Measurements from ENCODE around the gene VTI1A.

VTI1A gene

DNA sequence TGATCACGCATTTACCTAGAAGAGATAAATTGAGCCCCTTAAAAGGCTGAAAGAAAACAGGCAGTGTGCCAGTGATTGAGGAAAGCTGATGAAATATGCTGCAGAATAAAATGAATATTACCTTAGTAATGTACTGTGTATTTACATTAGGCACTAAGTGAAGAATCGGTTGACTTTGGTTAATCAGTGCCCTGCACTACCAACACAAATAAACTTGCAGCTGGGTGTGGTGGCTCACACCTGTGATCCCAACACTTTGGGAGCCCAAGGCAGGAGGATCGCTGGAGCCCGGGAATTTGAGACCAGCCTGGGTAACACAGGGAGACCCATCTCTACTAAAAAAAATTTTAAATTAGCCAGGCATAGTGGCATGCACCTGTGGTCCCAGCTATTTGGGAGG, 354.7 kb downstream of the VTI1A start:
- no peak for DNase-seq (ENCODE audit: low read depth, low spot score)
- H3K4me3 ChIP-seq (ENCODE audit: low read length): no peak overlapping the region

DNA sequence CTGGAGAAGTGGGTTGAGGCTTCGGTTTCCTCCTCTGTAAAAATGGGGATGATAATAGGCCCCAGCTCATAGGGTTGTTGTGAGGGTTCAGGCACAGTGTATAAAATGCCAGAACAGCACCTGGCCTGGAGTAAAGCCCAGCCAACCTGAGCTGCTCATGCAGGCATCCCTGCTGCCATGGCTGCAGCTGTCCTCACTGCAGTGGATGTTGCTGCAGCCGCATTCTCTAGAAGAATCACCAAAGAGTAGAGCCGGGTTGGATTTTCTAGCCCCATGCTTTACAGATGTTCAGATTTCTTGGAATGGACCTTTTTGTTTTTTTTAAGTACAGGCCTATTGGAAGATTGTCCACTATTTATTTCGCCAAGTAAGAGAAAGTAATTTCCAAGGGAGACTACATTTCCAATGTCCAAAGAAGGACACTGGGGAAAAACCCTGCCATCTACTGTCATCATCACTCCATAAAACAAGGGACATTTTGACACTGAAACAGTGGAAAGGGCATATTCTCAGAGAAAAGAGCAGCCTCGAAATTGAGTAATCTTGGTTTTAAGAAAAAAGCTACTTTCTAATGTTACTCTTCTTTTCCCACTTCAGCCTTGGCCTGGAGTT, 355.5 kb downstream of the VTI1A start:
- DNase-seq (ENCODE audit: low read depth, low spot score): no peak
- no peak overlapping the region for H3K4me3 ChIP-seq (ENCODE audit: low read length)

DNA sequence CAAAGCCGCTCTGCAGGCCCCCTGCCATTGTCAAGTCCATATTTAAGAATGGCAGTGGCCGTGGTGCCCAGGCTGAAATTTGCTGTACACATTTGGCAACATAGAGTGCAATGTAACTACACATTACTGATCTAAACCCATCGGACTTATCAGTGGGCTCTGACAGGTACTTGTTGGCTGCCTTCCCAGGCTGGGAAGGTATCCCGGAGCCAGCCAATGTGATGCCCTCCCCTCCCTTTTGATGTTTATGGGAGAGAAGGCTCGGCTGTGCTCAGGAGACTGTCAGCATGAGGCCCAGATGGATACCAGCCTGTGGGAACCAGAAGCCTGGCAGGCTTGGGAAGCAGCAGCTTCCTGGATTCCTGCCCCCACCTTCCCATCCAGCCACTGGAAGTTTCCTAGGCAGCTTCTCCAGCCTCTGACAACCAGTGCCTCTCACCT, 357.0 kb downstream of the VTI1A start:
- no peak overlapping the region for H3K4me3 ChIP-seq (ENCODE audit: low read length)
- no peak for DNase-seq (ENCODE audit: low read depth, low spot score)

DNA sequence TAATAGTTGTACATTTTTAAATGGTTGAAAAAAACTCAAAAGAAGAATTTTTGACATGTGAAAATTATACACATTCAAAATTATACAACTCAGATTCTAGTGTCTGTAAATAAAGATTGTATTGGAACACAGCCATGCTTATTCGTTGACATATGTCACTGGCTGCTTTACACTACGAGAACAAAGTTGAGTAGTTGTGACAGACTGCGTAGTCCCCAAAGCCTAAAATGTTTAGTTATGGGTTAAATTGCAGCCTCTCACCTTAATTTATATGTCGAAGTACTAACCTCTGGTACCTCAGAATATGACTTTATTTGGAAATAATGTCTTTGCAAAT, 358.2 kb downstream of the VTI1A start:
- DNase-seq (ENCODE audit: low read depth, low spot score): no peak
- no peak overlapping the region for H3K4me3 ChIP-seq (ENCODE audit: low read length)

DNA sequence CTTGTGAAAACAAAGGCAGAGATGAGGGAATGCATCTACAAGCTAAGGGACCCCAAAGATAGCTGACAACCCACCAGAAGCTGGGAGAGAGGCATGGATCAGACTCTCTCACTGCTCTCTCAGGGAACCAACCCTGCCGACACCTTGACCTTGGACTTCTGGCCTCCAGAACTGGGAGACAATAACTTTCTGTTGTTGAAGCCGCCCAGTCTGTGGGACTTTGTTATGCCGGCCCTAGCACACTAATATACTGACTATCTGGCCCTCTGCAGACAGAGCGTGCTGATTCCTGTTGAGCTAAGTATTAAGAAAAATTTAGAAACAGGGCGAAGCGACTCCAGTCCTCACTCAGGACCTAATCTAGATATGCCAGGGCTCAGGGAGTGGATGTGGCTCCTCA, 358.7 kb downstream of the VTI1A start:
- DNase-seq (ENCODE audit: low read depth, low spot score): no peak
- H3K4me3 ChIP-seq (ENCODE audit: low read length): no peak overlapping the region

DNA sequence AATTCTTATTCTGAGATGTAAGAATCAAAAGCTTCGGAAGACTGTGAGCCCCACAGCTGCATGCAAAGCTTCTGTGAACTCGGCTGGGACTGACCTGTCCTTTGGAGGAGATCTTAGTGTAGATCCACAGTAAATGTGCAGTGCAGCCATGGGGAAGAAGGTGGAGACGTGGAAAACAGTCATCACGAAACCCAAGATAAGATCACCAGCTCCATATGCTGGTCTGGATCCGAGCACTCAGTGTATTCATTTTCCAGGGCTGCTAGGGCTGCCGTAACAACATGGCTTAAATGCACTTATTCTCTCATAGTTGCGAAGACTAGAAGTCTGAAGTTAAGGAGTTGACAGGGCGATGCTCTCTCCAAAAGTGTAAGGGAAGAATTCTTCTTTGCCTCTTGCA, 360.0 kb downstream of the VTI1A start:
- no peak overlapping the region for H3K4me3 ChIP-seq (ENCODE audit: low read length)
- no peak for DNase-seq (ENCODE audit: low read depth, low spot score)

DNA sequence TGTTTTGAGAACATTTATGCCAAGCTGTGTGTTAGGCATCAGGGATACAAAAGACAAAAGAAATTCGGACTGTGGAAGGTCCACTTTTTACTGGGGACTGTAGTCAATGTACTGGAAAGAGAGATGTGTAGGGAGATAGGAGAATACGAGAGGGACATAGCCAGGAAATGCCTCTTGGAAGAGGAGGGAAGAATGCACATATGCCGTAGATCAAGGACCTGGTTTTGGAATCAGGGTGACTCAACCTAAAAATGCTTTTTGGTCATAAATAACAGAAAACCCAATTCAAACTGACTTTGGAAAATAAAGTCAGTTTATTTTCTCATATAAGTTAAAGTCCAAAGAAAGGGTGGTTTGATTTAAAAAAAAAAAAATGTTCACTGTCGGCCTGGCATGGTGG, 362.7 kb downstream of the VTI1A start:
- no peak for DNase-seq (ENCODE audit: low read depth, low spot score)
- no peak overlapping the region for H3K4me3 ChIP-seq (ENCODE audit: low read length)

DNA sequence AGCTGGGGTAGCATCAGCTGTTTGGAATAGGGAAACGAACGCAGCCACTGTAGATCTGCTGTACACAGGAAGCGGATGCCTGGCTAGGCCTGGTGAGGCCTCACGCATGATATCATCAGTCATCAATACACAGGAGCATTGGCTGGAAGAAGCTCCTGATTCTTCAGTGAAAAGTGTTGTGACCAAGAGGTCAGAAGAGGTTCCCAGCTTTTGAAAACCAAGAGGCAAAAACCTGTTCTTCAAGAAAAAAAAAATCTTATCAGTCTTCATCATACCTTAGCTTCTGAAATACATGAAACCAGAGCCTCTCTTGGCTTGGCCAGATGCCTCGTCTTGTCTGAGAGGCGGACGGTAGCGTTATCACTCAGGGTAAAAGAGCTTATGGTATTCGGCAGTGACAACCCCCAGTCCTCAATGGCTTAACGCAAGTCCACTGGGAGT, 363.7 kb downstream of the VTI1A start:
- no peak overlapping the region for H3K4me3 ChIP-seq (ENCODE audit: low read length)
- no peak for DNase-seq (ENCODE audit: low read depth, low spot score)

DNA sequence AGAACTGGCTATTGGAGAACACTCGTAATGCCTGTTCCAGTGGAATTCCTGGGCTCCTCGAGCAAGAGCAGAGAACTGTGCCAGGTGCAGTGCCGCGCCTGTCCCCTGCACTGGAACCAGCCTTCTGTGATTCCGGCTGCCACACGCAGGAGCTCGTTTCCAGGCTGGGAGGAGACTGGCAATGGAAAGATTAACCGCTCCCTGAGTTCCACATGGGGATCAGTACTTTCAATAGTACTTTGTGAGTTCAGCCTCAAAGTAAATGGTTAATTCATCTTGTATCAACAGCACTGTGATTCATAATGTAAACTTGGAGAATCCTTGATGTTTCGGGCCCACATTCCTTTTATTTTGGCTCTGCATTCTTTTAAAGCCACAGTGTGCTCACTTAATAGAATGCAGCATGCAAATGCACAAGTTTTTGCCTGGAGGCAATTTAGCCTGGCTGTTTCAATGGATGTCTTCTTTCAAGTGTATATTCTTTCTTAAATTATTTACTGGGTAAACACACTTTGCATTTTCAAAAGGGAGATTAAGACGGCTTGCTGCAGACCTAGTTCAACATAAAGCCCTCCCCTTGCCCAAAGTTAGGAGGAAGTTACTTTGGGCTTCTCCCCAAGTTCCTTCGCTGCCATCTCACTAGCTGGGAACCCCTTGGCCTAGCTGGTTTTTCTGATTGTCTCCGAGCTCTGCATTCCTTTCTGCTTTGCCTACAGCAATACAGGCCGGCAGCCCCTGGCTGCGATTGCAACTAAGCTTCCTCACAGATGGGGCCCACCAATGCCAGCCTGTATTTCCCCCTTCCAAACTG, 364.9 kb downstream of the VTI1A start:
- DNase-seq (ENCODE audit: low read depth, low spot score): no peak
- no peak overlapping the region for H3K4me3 ChIP-seq (ENCODE audit: low read length)

DNA sequence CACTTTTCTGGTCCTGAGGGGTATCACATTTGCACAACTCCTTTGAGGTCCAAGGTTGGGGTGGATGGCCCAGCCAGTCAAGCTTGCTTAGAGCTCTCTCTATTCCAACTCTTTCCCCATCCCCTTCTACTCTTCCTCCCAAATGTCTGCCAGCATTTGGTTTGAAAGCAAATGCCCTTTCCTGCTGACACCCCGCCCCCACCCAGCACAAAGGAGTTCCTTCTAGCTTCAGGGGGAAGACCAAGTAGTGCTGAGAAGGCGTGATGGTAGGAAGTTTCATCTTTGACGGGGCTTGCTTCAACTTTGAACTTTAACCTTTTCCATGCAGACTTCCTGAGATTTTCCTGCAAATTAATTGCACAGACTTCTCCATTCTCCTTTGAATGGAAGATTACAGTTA, 365.6 kb downstream of the VTI1A start:
- no peak for DNase-seq (ENCODE audit: low read depth, low spot score)
- no peak overlapping the region for H3K4me3 ChIP-seq (ENCODE audit: low read length)

DNA sequence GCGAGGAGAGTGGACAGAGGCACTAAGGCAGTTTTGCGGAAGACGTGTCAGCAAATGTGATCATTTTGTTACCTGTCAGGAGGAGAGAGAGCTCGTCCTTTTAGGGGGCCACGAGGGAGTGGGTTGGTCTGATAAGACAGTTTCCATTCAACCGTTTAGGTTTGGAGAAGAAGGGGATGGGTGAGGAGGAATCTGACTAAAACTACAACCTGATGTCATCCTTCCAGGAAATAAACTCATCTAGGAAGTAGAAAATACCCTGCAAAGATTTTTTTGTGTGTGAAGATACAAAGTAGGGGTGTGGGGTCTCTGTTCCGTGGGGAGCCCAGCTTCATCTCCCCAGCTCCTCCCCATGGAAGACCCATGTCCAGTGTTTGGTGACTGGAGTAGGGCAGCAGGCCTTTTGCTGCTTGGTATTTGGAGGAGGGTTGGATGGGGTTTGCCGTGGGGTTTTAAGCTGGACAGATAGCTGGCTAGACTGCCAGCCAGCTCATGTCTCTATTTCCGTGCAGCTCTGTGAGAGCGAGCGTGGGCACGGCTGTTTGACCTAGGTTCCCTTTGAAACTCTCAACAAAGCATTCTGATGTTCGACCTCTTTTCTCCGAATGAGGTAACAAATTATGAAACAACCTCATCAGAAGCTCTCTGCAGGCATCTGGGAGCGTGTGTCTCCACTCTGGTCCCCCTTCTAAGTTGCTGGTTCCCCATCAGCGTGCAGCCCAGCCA, 367.0 kb downstream of the VTI1A start:
- DNase-seq (ENCODE audit: low read depth, low spot score): no peak
- H3K4me3 ChIP-seq (ENCODE audit: low read length): no peak overlapping the region

DNA sequence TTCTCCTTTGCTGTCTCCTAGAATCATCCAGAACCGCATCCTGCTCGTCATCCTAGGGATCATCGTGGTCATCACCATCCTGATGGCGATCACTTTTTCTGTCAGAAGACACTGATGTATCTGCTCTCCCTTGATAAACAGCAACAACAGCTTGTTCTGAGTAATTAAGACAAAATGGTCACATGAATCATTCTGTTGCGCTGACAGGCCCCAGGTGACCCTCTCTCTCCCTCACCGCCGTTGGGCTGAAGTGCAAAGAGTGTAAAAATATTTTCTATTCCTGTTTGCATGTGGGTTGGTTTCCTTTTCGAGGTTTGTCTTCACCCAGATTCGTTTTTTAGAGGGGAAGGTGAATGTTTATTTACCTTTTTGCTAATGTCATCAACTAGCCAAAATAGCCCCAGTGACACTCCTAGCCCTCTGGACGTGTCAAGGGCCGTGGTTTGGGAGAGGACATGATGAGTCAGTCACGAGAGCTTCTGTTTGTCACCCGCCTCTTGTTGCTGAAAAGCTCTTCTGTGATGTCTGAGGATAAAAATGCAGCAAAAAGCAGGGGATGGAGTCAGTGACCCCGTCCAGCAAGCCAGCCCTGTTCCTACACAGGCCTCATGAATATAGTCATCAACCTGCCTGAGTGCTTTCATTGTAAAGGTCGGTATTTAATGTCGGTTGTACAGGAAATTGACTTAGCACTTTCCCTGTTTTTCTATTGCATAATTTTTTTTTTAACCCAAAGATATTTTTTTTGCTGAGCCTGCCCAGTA, 368.4 kb downstream of the VTI1A start:
- no peak for DNase-seq (ENCODE audit: low read depth, low spot score)
- H3K4me3 ChIP-seq (ENCODE audit: low read length): no peak overlapping the region

DNA sequence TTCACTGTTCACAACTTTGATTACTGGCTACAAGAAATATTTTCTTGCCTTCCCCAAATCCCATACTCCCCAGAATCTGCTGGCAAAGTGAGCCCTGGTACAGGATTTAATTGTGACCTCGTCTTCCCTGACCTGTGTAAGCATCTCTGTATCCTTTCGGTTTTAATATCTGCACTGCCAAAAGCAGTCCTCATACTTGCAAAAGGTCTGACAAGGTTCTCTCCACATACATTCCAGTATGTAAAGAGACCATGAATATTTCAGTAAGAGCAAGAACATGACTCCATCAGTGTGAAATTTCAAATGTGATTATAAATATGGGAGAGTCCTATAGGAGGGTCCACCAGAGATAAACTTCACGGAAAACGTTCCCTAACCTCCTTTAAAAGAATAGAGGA, 369.0 kb downstream of the VTI1A start:
- no peak for DNase-seq (ENCODE audit: low read depth, low spot score)
- no peak overlapping the region for H3K4me3 ChIP-seq (ENCODE audit: low read length)

DNA sequence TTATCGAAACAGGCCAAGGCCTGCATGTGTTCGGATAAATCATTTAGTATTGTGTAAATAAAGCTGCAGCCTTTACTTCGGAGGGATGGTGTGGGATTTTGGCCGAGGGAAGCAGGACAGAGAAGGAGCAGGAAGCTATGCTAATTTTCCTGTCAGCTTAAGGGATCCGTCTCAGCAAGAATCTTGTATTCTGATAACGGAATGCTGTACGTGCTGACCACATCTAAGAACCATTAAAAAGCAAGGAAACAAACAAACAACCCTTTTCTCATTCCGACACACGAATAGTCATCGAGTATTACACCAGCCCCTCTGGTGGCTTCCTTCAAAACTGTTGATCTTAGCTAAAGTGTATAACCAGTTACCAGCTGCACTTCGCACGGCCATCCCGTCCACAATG, 369.9 kb downstream of the VTI1A start:
- no peak for DNase-seq (ENCODE audit: low read depth, low spot score)
- H3K4me3 ChIP-seq (ENCODE audit: low read length): no peak overlapping the region

DNA sequence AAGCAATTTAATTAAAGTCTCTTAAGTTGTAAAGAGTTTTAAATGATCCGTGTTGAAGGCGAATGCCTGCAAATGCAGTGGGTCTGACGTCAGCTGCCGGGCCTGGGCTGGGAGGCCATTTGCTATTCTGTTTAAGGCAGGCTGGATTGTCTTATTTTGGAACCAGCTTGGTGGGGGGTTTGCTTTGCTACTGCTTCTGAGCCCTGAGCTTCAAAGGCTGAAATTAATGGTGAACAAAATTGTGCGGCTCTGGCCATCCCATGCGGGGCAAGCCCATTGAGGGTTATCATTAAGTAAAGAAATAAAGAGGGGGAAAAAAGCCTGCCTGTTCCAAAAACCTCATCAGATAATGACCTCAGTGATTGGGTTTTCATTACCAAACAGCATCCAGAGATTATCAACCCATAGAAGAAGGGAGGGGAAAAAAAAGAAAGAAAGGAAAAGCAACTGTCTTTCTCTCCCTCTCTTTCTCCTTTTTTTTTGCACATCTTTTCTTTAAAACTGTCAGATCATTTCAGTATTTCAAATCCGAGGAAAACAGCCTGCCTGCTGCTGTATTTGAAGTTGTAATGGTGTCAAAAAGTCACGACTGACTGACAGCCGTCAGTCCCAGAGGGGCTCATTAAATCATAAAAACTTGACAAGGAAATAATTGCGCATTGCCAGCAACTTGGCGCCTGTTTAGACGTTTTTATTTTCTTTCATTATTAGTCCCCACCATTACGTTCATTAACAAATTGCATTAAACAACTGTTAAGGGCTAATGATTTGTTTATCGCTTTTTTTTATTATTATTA, 371.2 kb downstream of the VTI1A start:
- no peak overlapping the region for H3K4me3 ChIP-seq (ENCODE audit: low read length)
- no peak for DNase-seq (ENCODE audit: low read depth, low spot score)

DNA sequence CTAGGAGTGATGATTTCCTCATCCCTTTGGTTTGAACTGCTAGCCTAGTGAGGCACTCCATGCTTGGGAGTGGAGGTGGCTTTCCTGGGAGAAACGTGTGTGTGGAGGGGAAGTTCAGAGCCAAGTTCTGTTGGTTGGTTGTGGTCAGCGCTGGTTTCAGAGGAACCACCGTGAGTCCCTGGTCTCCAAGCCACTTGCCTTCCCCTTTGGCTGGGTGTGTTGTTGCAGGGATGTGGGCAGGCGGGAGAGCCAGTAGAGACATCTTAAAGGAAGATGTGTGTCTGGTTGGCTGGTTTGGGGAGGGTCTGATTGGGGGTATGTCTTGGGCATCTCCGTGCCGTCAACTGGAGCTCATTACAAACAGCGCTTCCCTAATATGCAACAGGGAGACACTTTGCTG, 372.2 kb downstream of the VTI1A start:
- no peak for DNase-seq (ENCODE audit: low read depth, low spot score)
- H3K4me3 ChIP-seq (ENCODE audit: low read length): no peak overlapping the region

DNA sequence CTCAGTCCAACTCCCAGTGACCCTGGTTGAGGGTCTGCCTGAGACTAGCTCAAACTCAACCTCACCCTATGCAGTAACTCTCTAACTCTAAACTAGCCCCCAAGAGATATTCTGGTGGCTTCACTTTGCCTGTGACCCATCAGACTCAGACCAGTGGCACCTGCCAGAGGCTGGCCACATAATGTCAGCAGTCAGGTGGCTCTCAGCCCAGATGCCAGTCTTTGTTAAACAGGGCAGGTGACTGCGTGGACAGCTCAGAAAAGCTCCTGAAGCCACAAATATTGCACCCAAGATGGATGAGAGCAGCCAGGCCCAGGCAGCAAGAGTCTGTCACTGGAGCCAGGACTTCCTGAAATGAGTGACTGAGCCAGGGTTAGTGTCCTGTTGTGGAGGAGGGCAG, 373.3 kb downstream of the VTI1A start:
- DNase-seq (ENCODE audit: low read depth, low spot score): no peak
- no peak overlapping the region for H3K4me3 ChIP-seq (ENCODE audit: low read length)

DNA sequence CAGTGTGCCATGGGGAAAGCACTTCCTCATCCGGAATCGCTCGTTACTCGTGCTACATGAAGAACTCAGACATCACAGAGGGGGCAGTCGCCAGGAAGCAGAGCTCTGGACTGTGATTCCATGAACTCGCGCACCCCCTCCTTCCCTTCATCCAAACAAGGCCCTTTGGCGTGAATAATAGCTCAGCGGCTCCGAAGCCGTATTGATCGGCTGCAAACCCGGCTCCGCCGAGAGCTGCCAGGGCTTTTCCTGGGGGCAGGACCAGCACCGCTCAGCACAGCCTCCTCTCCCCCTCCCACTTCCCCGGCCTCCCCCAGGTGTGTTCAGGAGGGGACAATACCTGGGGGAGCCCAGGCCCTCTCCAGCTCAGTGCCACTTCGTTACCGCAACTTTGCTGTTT, 374.0 kb downstream of the VTI1A start:
- no peak overlapping the region for H3K4me3 ChIP-seq (ENCODE audit: low read length)
- no peak for DNase-seq (ENCODE audit: low read depth, low spot score)

DNA sequence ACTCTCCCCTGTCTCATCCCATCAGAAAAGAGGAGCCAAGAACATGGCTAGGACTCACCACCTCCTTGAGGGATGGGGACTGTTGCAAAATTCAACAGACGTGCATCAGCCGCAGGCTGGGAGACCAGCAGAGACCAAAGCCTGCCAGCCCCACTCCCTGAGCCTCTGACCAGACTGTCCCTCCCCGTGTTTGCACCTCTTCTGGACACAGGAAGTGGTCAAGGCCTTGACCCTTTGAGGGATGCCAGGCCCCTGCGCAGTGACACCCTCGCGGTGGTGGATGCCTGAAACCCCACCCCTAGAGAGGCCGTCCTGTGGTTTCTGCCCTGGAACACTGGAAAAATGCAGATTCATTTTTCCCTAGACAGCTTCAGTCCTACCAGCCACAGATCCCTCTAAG, 374.6 kb downstream of the VTI1A start:
- H3K4me3 ChIP-seq (ENCODE audit: low read length): no peak overlapping the region
- no peak for DNase-seq (ENCODE audit: low read depth, low spot score)
